ENCODE measurements around the gene BICRA.
A peak's percentile ranks its signal among the peaks of the same experiment; 100 is the strongest.
"Not testable (repeated sequence)": the region's sequence is repeated elsewhere in the genome, so short reads cannot be mapped to it uniquely, and the experiment has no call there.

BICRA gene

DNA sequence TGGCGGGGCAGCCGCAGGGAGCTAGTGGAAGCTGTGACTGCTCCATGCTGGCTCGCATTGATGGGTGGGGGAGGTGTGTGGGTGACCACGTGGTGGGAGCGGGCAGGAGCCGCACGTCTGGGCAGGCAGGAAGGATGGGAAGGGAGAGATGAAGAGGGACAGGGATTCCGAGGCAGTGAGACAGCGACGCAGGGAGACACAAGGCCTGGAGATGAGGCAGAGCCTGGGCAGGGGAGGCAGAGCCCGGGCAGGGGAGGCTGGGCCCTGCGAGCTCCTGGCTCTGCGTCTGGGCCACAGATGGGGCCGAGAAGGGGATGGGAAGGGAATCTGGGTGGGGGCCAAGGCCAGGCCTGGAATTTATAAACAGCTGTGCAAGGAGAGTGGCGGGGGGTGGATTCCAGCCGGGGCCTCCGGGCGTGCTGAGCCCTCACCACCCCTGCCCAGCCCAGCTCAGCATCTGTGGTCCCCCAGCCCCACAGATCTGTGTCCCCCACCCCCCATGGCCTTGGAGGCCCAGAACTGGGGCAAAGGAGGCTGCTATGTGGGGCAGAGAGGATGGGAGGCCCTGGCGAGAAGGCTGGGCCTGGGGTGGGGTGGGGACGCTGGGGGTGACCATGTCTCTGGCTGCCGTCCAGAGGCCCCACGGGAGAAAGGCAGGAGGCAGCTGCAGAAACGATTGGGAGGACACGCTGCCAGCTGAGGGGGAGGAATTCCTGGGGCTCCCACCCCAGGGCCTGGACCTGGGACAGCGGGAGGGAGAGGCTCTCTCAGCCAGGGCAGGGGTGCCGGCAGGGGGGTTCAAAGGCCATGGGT is 110.3 kb downstream of the BICRA start:
- DNase-seq, result no peak

DNA sequence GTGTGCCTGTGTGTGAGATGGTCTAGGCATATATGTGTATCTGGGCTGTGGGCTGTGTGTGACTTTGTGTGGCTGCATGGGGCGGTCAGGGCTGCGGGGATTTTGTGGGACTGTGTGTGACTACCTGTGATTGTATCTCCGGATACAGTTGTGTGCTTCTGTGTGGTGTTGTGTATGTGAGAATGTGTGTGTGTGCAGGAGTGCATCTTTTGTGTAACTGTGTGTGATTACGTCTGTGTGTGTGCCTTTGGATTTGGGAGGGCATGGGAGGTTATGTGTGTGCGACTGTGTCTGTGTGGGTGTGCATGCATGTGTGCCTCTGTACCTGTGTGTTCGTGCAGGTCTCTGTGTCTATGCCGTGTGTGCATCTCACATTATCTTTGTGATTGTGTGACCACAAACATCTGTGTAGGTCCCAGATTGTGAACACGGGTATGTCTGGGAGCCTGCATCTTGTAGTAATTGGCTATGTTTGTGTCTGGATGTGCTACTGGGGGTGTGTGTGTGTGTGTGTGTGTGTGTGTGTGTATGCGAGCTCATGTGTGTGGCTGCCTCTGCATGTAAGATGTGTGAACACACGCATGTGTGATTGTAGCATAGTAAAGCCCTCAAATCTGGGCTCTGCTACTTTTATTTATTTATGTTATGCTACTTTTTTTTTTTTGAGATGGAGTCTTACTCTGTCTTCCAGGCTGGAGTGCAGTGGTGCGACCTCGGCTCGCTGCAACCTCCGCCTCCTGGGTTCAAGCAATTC is 111.9 kb downstream of the BICRA start:
- DNase-seq, result no peak

DNA sequence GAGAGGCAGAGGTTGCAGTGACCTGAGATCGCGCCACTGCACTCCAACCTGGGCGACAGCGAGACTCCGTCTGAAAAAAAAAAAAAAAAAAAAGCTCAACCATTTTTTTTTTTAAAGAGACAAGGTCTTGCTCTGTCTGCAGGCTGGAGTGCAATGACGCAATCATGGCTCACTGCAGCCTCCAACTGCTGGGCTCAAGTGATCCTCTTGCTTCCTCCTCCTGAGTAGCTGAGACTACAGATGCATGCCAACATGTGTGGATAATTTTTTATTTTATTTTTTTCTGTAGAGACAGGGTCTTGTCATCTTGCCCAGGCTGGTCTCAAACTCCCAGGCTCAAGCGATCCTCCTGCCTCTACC is 114.6 kb downstream of the BICRA start:
- no peak for DNase-seq

DNA sequence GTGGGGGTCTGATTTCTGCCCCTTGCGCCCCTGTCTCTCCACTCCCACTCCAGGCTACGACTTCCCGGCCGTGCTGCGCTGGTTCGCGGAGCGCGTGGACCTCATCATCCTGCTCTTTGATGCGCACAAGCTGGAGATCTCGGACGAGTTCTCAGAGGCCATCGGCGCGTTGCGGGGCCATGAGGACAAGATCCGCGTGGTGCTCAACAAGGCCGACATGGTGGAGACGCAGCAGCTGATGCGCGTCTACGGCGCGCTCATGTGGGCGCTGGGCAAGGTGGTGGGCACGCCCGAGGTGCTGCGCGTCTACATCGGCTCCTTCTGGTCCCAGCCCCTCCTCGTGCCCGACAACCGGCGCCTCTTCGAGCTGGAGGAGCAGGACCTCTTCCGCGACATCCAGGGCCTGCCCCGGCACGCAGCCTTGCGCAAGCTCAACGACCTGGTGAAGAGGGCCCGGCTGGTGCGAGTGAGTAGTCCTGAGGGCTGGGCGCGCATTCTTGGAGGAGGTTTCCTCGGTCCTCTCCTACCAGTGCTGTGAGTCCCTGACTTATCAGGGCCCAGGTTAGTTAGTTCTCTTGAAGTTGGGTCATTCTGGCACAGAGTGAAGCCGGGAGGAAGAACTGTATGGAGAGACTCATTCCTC is 116.9 kb downstream of the BICRA start:
- no peak for DNase-seq

DNA sequence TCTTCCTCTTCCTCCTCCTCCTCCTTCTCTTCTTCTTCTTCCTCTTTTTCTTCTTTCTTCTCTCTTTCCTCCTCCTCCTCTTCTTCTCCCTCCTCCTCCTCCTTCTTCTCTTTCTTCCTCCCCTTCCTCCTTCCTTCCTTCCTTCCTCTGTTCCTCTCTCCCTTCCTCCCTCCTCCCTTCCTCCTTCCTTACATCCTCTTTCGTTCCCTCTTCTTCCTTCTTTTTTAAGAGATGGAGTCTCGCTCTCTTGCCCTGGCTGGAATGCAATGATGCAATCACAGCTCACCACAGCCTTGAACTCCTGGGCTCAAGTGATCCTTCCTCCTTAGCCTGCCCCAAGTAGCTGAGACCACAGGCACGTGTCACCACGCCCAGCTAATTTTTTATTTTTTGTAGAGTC is 117.5 kb downstream of the BICRA start:
- DNase-seq, result no peak

DNA sequence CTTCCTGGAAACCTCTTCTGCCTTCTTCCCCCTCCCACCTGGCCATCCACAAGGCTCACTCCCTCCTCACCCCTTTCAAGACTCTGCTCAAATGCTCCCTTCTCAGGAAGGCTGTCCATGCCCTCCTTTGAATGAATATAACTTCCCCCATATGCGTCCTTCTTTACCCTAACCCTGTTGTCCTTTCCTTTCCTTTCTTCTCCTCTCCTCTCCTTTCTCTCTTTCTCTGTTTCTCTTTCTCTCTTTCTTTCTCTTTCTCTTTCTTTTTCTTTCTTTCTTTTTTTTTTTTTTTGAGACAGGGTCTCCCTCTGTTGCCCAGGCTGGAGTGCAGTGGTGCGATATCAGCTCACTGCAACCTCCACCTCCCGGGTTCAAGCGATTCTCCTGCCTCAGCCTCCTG is 119.4 kb downstream of the BICRA start:
- DNase-seq, result not testable (repeated sequence)

DNA sequence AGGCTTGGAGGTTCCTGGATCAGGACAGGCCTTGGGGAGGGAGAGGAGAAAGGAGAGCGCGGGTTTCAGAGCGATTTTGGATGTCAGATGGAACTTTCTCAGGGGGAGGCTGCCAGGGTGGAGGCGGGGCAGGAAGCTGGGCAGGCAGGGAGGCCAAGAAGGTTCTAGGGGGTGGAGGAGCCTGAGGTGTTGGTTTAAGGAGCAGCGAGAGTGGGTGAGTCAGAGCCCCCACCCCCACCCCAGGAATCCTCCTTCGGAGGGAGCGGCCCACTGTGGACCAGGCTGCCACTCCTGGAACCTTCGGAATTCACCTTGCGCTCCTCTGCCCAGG is 120.5 kb downstream of the BICRA start:
- no peak for DNase-seq

DNA sequence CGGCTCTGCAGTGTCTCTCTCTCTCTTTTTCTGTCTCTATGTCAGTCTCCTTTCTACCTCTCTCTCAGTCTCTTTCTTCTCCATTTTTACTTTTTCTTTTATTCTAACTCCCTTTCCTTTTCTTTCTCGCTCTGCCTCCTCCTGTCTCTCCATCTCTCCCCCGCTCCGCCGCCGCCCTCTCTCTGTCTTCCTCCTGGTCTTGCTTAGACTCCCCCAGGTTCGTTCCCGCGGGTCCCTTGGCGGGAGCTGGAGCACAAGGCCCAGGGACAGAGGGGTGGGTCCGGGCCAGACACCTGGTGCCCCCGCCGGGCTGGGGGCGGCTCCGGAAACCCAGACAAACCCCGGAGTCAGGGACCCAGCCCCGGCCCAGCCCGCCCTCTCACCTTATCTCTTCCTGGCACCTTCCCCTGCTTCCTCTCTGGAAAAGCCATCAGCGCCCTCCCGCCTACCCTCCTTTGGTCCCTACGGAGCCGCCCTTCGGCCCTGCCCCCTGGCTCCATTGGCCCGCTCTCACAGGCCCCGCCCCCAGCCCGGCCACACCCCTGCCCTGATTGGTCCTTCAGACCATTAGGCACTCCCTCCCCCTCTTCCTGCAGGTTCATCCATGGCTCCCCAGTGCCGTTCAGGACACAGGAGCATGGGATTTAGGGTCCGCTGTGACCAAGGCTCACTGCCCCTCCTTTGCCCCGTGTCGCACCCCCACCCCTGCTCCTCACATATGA is 121.0 kb downstream of the BICRA start:
- DNase-seq, result peak; percentile 27

DNA sequence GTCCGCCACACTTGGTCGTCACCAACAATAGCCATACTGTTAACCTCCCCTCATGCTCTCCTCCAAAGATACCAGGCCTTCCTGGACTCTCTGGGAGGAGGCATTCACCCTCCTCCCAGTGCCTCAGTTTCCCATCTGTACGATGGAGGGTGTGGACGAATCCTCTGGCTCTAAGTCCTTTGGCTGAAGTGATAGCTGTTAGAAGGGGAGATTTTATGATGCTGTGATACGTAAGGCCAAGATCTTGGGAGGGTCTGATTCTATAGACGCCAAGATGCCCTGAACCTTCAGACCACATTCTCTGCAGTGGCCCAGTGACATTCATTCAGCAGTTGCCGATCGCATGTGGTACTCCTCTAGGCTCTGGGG is 121.6 kb downstream of the BICRA start:
- no peak for DNase-seq

DNA sequence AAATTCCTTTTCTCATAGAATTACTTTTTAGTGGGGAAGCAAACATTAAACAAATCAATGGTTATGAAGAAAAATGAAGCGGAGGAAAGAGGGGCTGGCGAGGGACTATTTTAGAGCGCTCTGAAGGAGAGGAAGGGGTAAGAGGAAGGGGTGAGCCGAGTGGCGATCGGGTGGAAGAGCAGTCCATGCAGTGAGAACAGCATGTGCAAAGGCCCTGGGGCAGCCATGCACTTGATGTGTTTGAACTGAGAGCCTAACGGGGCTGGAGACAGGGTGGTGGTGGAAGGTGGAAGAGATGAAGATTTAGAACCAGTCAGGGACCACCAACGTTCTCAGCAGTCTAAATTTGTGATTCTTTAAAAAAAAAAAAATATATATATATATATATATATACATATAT is 122.0 kb downstream of the BICRA start:
- no peak for DNase-seq

DNA sequence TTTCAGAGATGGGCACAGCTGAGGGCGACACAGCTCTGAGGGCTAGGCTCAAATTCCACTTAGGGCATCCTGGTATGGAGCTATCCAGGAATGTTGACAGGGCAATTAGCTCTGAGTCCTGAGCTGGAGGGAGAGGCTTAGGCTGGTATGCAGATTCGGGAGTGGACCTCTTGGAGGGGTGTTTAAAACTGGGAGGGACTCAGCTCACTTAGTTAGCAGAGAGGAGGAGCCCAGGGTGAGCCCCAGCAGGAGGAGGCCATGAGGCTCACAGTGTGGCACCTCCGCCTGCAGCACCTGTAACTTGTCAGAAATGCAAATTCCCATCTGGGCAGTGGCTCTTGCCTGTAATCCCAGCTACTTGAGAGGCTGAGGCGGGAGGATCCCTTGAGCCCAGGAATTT is 126.2 kb downstream of the BICRA start:
- DNase-seq, result no peak

DNA sequence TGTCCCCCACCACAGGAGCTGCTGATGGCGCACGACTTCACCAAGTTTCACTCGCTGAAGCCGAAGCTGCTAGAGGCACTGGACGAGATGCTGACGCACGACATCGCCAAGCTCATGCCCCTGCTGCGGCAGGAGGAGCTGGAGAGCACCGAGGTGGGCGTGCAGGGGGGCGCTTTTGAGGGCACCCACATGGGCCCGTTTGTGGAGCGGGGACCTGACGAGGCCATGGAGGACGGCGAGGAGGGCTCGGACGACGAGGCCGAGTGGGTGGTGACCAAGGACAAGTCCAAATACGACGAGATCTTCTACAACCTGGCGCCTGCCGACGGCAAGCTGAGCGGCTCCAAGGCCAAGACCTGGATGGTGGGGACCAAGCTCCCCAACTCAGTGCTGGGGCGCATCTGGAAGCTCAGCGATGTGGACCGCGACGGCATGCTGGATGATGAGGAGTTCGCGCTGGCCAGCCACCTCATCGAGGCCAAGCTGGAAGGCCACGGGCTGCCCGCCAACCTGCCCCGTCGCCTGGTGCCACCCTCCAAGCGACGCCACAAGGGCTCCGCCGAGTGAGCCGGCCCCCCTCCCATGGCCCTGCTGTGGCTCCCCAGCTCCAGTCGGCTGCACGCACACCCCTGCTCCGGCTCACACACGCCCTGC is 132.1 kb downstream of the BICRA start:
- DNase-seq, result no peak

DNA sequence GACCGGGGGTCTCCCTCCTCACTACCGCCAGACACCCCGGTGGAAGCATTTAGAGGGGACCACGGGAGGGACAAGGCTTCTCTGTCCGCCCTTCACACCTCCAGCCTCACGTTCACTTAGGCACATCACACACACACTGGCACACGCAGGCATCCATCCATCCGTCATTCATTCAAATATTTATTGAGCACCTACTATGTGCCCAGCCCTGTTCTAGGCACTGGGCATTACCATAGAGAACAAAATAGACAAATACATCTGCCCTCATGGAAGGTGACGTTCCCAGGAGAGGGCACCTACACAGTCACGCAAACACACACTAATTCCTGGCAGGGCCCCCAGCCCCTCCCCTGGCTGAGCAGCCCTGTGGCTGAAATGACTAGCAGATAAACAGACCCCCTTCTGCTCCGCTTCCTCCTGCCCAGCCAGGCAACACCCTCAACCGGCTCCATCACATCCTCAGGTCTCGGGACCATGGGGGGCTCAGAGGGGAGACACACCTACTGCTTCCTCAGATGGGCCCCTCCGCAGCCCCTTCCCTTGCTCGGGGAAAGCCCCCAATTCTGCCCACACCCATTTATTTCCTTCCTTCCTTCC is 132.7 kb downstream of the BICRA start:
- DNase-seq, result no peak

DNA sequence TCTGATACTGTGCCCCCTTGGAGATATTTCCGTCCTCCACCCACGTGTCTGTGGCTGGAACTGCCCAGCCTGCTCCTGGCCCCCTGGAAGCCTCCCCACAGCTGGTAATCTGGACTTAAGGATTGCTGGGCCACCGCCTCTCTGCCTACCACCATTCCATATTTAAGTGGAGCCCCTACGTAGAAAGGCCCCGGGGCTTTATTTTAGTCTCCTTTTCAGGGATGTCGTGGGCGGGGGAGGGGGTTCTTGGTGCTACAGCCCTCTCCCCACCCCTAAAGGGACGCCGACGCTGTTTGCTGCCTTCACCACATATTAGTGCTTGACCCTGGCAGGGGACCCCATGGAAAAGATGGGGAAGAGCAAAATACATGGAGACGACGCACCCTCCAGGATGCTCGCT is 133.7 kb downstream of the BICRA start:
- DNase-seq, result no peak

DNA sequence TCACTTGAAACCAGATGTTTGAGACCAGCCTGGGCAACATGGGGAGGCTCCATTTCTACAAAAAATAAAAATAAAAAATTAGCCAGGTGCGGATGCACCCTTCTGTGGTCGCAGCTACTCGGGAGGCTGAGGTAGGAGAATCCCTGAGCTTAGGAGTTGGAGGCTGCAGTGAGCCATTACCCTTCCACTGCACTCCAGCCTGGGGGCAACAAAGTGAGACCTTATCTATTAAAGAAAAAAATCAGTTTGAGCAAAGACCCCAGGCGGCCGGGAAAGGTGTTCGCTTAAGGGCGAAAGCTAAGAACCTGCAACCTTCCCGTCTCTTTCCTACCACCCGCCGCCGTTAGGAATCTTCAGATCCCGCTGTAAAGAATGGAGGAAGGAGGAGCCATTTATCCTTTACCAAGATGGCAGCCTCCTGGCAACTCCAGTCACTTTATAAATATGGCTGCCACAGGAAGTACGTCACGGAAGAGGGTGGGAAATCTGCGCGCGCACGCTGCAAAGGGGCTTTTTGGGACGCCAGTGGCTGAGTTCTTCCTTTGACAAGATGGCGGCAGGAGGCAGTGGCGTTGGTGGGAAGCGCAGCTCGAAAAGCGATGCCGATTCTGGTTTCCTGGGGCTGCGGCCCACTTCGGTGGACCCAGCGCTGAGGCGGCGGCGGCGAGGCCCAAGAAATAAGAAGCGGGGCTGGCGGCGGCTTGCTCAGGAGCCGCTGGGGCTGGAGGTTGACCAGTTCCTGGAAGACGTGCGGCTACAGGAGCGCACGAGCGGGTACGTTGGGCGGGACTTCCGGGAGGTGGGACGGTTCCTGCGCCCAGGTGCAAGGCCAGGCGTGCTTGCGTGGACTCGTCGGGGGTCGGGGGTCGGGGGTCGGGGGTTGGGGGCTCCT is 136.3 kb downstream of the BICRA start, which contains the start of gene NOP53:
NOP53 (plus strand) TSS at position 537 of the 892 bp plus-strand sequence; CDS start at position 551, 14 bp downstream.
- DNase-seq, result peak; percentile 96

DNA sequence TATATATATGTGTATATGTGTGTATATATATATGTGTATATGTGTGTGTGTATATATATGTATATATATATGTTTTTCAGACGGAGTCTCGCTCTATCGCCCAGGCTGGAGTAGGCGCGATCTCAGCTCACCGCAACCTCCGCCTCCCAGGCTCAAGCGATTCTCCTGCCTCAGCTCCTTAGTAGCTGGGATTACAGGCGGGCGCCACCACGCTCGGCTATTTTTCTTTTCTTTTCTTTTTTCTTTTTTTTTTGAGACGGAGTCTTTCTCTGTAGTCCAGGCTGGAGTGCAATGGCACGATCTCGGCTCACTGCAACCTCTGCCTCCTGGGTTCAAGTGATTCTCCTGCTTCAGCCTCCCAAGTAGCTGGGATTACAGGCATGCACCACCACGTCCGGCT is 137.2 kb downstream of the BICRA start:
- DNase-seq, result not testable (repeated sequence)

DNA sequence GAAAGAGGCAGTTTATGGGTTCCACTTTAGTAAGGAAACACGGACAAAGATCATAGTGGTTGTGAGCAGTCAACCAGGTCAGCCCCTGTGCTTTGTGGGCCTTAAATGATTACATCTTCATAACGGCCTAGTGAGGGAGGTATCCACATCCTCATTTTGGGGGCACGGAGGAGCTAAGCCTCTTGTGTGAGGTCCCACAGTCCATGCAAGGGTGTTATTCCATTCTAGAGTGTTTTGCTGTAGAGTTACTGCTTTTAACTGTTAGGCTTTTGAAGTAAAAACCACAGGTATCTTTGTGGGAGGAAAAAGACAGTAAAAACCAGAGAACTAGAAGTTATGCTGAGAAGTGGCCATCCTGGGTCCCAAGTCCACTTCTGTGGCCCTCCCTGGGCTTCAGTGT is 140.4 kb downstream of the BICRA start:
- DNase-seq, result no peak

DNA sequence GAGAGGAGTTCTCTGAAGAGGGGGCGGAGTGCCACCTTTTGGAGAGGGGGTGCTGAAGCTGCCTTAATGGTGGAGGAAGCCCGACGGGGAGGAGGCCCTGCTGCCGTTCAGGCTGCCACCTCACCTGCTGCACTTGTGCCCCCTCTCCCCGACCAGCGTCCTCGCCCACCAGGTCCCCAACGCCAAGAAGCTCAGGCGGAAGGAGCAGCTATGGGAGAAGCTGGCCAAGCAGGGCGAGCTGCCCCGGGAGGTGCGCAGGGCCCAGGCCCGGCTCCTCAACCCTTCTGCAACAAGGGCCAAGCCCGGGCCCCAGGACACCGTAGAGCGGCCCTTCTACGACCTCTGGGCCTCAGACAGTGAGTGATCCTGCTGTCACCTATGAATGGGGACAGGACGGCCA is 141.8 kb downstream of the BICRA start:
- no peak for DNase-seq

DNA sequence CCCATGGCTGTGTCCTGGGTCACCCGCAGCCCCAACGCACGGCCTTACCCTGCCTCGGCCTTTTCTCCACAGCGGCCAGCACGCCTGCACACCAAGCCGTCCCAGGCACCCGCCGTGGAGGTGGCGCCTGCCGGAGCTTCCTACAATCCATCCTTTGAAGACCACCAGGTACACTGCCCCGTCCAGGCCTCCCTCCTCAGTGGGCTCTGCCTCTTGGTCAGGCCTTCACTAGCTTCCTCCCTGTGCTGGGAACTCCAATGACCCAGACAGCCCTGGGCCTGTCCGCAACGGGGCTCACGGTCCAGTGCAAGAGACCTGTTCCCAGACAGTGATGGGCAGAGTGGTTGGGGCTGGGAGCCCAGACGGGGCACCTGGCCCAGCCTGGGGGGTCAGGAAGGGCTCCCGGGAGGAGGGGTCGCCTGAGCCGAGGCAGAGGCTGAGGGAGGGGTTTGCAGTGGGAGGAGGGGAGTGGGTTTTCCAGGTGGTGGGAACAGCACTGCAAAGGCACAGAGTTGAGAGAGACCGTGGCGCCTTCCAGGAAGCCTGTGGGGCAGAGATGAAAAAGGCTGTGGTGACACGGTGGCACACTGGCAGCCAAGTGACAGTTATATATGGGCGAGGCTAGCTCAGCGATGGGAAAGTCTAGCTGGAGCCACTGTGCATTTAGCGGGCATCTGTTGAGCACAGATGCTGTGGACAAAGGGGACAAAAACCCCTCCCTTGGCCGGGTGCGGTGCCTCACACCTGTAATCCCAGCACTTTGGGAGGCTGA is 143.7 kb downstream of the BICRA start:
- DNase-seq, result no peak

Data from activated CD8-positive, alpha-beta memory T cell treated with anti-CD3 and anti-CD28 coated beads, Interleukin-2, amount 50 U/mL, for 4 hours (primary cell).